HG03045 (cell line): ENCODE measurements around the gene C11orf87.

Source experiments
- ATAC-seq: cut with Tn5 transposase; IDR thresholded peaks from one replicate; pipeline ENCODE4 v1.9.1; 2021; ENCODE audit warnings: mild to moderate bottlenecking, moderate library complexity; ENCODE audit not compliant: unreplicated experiment

The C11orf87 gene

GRCh38 chr11:109439684-109440083, 17.7 kb downstream of the C11orf87 start:
- ATAC-seq, result no peak

- ATAC-seq, result no peak
These were observed 21.1 kb downstream of the C11orf87 start for GRCh38 chr11:109443052-109443451.

GRCh38 chr11:109454857-109455256, 32.9 kb downstream of the C11orf87 start:
- no peak for ATAC-seq
